Peyer's patch (tissue), 4 donors: ENCODE measurements around the gene DNAJC15.

Source experiments
- POLR2A ChIP-seq, 2 donors: fragments of 450-650 bp; IDR thresholded peaks; one replicate each; pipeline ENCODE4 v1.5.1; 2017; ENCODE audit warnings: antibody characterized with exemption in 2 of 2, mild to moderate bottlenecking in 2 of 2, moderate library complexity in 2 of 2
- TF ChIP-seq, protein P1 (sequence below), 6 experiments: fragments of 450-650 bp in 4 of 6; fragments of 200-600 bp in 2 of 6; sonication (generic) in 1 of 6; IDR thresholded peaks; one replicate each; pipeline ENCODE4 v1.5.1; 2017 to 2019; ENCODE audit warnings: antibody characterized with exemption in 6 of 6, mild to moderate bottlenecking in 3 of 6, moderate library complexity in 1 of 6

DNA sequence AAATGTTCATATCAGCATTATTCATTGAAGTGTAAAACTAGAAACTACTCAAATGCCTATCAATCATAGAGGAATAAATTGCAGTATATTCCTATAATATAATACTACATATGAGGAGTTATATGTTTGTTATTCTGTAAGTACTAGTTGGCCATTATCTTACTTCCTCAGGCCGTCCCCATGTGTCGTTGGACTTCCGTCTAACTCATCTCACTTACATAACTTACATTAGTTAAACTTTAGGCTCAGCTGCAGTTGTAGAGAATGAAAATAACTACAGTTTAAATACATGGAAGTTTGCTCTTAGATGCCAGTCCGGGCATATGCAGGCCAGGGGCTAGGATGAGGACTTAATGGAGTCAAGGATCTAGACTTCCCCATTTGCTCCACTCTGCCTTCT lies 22.7 kb upstream of the DNAJC15 start:
- TF ChIP-seq, protein P1, sequence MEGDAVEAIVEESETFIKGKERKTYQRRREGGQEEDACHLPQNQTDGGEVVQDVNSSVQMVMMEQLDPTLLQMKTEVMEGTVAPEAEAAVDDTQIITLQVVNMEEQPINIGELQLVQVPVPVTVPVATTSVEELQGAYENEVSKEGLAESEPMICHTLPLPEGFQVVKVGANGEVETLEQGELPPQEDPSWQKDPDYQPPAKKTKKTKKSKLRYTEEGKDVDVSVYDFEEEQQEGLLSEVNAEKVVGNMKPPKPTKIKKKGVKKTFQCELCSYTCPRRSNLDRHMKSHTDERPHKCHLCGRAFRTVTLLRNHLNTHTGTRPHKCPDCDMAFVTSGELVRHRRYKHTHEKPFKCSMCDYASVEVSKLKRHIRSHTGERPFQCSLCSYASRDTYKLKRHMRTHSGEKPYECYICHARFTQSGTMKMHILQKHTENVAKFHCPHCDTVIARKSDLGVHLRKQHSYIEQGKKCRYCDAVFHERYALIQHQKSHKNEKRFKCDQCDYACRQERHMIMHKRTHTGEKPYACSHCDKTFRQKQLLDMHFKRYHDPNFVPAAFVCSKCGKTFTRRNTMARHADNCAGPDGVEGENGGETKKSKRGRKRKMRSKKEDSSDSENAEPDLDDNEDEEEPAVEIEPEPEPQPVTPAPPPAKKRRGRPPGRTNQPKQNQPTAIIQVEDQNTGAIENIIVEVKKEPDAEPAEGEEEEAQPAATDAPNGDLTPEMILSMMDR (IDR thresholded peaks at IDR 0.05) = no peak
- TF ChIP-seq POLR2A (IDR thresholded peaks at IDR 0.05) = no peak
